ENCODE data around the gene SLC35F6.
A peak's percentile ranks its signal among the peaks of the same experiment; 100 is the strongest.

SLC35F6 gene

DNA sequence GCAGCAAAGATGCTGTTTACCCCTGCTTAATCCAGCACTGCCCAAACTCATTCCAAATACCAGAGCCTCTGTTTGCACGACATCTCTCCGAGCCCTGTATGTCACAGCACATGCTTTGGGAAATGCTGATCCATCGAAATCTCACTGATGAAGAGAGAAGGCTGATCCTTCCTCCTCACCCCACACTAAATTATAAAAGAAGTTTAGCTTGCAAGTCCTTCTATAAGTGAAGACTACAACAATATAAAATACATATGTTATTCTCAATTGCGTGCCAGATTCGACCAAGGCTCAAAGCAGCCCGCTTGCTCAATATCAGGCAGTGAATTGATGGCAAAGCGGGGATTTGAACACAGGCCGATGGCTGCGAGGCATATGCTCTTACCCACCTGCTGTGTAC, 30.7 kb upstream of the SLC35F6 start:
- Histone ChIP-seq H3K36me3 (peaks cover 11% of the 10 kb centered on the region), H3K4me3 (ENCODE audit: low read depth, low read length) (no peak overlapping the region), H3K9me3 (ENCODE audit: severe bottlenecking) (no peaks in the 10 kb centered on the region), H3K27me3 (ENCODE audit: insufficient read depth, low read depth, severe bottlenecking) (no peaks in the 10 kb centered on the region), H3K27ac (no peak overlapping the region)
- DNase-seq, result no peak
- TF ChIP-seq CTCF (IDR thresholded peaks at IDR 0.05; ENCODE audit: low read depth, low read length), result no peak

DNA sequence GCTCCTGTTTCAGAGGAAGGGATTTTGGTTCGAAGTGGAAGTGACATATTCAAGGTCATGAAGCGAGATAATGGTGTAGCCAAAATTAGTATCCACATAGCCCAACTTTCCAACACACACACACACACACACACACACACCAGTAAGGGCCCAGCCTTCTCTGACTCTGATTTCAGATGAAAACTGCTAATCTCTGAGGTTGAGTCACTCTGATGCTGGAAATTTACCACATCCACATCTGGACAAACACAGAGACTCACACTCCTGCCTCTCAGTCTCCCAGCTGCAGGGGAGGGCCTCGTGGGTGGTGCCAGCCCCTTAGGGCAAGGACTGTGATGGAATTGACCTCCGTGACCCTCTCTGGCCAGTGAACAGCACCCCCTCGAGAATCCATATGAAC, 29.0 kb upstream of the SLC35F6 start:
- H3K4me3 ChIP-seq (ENCODE audit: low read depth, low read length), result no peak overlapping the region
- no peaks in the 10 kb centered on the region for H3K27me3 ChIP-seq (ENCODE audit: insufficient read depth, low read depth, severe bottlenecking)
- no peak for TF ChIP-seq CTCF (IDR thresholded peaks at IDR 0.05; ENCODE audit: low read depth, low read length)
- no peaks in the 10 kb centered on the region for H3K36me3 ChIP-seq
- no peak overlapping the region for H3K27ac ChIP-seq
- no peaks in the 10 kb centered on the region for H3K9me3 ChIP-seq (ENCODE audit: severe bottlenecking)
- DNase-seq, result no peak

DNA sequence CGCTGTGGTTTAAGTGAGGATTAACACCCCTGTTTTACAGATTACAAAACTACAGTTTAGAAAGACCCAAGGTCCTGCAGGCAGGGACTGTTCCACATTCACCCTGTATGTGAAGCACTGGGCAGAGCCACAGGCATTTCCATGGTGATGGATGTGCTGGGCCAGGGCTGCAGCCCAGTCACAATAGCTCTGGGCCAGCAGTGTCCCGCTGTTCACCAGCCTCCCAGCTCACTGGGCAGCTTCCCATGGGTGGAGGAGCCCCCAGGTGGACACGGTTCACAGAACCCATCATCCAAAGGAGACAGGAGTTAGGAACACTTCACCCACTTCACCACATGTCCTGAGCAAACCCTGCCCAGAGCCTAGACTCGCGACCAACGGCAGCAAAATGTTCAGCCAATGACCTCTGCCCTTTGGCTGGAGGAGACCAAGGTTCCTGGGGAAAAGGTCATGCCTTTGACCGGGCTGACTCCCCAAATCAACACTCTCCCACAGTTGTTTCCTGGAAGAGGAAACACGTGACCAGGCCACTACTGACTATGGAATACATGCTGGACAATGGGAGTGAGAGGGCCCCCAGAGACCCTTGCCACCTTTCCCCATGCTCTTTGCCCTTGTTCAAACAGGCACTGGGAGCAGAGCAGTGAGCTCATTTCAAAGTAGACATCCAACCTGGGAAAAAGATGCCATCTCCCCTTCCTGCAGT, 28.0 kb upstream of the SLC35F6 start:
- no peak overlapping the region for H3K4me3 ChIP-seq (ENCODE audit: low read depth, low read length)
- DNase-seq, result no peak
- H3K9me3 ChIP-seq (ENCODE audit: severe bottlenecking), result no peaks in the 10 kb centered on the region
- H3K36me3 ChIP-seq, result no peaks in the 10 kb centered on the region
- no peak for TF ChIP-seq CTCF (IDR thresholded peaks at IDR 0.05; ENCODE audit: low read depth, low read length)
- H3K27me3 ChIP-seq (ENCODE audit: insufficient read depth, low read depth, severe bottlenecking), result no peaks in the 10 kb centered on the region
- H3K27ac ChIP-seq, result peak overlapping the region; percentile 8

DNA sequence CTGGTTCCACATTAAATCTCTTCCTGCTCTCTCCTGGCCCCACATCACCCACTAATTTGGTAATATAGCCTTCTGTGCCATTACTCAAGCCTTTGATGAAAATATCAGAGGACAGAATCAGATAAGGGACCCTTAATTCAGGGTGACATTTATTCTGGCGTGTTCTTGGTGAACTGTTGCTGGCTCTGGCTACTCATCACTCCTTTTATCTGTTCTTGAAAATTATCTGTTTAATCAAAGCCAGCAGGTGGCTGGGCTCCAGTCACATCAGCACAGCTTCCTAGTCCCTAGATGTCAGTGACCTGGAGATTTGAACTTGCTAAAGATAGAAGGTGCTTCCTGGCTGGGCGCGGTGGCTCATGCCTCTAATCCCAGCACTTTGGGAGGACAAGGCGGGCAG, 26.9 kb upstream of the SLC35F6 start:
- no peaks in the 10 kb centered on the region for H3K36me3 ChIP-seq
- no peak overlapping the region for H3K4me3 ChIP-seq (ENCODE audit: low read depth, low read length)
- peak overlapping the region; percentile 93 for H3K27ac ChIP-seq
- no peak for DNase-seq
- no peaks in the 10 kb centered on the region for H3K27me3 ChIP-seq (ENCODE audit: insufficient read depth, low read depth, severe bottlenecking)
- no peak for TF ChIP-seq CTCF (IDR thresholded peaks at IDR 0.05; ENCODE audit: low read depth, low read length)
- no peaks in the 10 kb centered on the region for H3K9me3 ChIP-seq (ENCODE audit: severe bottlenecking)

DNA sequence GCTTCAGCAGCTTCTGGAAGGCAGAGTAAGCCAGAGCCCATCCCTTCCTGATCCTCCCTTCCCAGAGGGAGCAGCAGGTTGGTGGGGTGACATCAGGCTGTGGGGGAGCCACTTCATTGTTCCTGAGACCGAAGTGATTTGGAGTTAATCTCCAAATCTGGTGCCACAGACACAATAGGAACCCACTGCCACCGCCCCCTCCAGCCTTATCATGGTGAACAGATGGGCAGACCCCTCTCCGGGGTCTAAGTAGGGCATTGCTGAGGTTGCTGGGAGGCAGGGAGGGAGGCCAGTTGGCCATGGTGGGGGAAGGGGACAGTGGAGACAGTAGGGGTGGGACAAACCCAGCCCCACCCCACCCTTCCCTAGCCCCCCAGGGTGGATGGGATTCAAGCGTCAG, 25.6 kb upstream of the SLC35F6 start:
- H3K27me3 ChIP-seq (ENCODE audit: insufficient read depth, low read depth, severe bottlenecking), result no peaks in the 10 kb centered on the region
- H3K36me3 ChIP-seq, result no peaks in the 10 kb centered on the region
- DNase-seq, result peak; percentile 95
- no peaks in the 10 kb centered on the region for H3K9me3 ChIP-seq (ENCODE audit: severe bottlenecking)
- H3K27ac ChIP-seq, result peak overlapping the region; percentile 93
- no peak for TF ChIP-seq CTCF (IDR thresholded peaks at IDR 0.05; ENCODE audit: low read depth, low read length)
- no peak overlapping the region for H3K4me3 ChIP-seq (ENCODE audit: low read depth, low read length)

DNA sequence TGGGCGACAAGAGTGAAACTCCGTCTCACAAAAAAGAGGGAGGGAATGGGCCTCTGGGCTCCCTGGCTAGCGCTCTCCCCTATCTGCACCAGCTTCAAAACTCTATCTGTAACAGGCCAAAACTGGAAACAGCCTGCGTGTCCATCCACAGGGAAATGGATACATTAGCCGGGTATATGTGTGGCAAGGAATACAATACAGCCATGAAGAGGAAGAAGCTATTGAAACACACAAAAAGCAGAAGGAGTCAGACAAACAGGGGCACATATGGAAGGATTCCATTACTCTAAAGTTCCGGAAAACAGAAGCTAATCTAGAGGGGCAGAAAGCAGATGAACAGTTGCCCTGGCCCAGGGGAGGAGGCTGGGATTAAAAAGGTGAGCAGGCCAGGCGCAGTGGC, 24.6 kb upstream of the SLC35F6 start:
- TF ChIP-seq CTCF (IDR thresholded peaks at IDR 0.05; ENCODE audit: low read depth, low read length), result no peak
- Histone ChIP-seq H3K9me3 (ENCODE audit: severe bottlenecking) (no peaks in the 10 kb centered on the region), H3K27me3 (ENCODE audit: insufficient read depth, low read depth, severe bottlenecking) (no peaks in the 10 kb centered on the region), H3K27ac (peak overlapping the region; percentile 93), H3K36me3 (no peaks in the 10 kb centered on the region), H3K4me3 (ENCODE audit: low read depth, low read length) (no peak overlapping the region)
- DNase-seq, result no peak

Measured in WERI-Rb-1 (cell line).